GM18868 (cell line): ENCODE measurements around the gene LAMP2.

Experiments
- ATAC-seq: cut with Tn5 transposase; IDR thresholded peaks from one replicate; pipeline ENCODE4 v1.9.1; 2021; ENCODE audit warnings: mild to moderate bottlenecking, moderate library complexity; ENCODE audit not compliant: unreplicated experiment

Gene LAMP2

DNA sequence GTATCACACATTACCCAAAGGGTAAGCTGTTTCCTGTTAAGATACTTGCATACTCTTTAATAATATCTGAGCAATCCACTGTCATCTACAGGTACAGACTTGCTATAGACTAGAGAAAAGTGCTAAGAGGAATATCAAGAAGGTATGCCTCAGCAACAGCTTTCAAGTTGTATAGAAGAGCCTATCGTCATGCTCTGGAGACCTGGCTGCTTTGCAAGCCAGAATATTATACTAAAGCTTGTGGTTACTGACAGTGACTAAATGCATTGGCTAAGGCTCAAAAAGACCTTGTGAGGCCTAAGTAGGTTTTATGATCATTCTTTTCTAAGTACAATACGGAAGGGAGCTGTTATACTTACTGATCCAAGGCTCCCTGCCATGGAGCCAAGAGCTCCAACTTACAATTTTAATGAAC lies 11.3 kb downstream of the LAMP2 start:
- ATAC-seq: peak; percentile 97

DNA sequence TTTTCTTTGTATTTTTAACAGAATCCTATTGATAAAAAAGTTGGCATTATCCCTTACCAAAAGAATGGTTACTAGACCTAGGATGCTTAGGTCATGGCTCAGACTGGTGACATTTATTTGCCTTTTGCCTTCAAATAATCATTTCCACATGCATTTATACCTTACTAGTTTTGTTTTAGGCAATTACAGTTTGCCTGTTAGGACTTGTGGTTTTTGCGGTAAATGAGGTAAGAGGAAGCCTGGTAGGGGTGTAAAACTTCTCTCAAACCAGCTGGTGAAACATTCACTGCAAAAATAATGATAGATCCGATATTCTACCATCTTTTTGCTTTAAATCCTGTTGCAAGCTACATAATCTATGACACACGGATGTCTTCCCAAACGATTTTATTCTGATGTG lies 12.1 kb downstream of the LAMP2 start:
- ATAC-seq: no peak

DNA sequence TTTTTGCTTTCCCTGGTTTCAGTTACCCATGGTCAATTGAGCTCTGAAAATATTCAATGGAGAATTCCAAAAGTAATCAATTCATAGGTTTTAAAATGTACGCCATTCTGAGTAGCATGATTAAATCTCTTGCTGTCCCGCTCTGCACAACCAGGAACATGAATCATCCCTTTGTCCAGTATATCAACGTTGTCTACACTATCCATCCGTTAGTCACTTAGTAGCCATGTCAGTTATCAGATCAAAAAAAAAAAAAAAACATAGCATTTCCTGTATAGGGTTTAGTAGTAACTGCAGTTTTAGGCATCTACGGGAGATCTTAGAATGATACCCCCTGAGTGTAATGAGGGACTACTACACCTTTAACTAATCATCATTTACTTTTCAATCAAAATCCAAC lies 15.1 kb downstream of the LAMP2 start:
- ATAC-seq: no peak

DNA sequence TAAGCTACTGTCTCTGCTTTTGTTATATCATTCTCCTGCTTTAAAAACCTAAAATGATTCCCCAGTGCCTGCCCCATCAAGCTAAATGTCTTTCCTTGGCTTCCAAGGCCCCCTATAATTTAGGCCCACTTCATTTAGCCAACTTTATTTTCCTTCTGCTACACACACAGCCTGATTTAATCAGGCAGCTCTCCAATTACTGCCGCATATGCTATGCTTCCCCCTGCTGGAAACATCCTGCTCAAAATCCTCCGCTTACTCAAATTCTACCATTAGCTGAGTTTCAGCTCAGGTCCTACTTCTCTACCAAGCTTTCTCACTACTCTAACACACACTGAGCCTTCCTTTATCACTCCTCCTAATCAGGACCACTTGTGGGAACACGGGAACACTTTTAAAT lies 17.0 kb downstream of the LAMP2 start:
- ATAC-seq: peak; percentile 54

DNA sequence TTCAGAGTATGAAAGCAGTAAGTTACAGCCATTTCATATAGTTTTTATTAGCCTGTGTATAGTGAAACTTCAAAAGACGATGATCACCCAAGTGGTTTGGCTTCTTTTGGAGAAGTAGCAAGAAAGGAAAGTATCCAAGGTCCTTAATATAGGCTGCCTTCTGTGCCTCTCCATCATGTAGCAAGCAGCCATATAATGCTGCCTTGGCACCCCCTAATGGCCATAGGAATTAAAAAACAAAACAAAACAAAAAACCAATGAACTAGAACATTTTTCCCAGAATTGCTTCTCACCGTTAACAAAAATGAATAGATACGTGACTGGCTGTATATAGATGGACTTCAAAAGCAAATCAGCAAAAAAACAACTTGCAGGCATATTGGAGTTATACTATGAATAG lies 18.9 kb downstream of the LAMP2 start:
- ATAC-seq: no peak

DNA sequence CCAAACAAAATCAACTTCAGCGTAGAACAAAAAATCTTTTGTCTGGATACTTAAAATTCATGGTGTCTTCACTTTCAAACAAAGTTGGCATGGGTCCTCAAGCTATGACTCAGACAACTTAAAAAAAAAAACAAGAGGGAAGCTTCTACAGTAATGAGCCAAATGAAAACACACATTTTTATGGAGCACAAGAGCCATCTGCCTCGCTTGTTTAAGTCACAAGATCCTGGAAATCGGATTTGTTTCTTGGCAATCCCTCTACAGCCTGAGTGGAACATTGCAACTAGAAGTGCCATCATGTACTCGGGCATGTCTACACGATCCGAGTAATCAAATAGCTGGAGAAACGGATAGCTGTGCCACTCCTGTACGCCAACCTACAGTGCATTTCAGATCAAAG lies 22.6 kb downstream of the LAMP2 start:
- no peak for ATAC-seq

DNA sequence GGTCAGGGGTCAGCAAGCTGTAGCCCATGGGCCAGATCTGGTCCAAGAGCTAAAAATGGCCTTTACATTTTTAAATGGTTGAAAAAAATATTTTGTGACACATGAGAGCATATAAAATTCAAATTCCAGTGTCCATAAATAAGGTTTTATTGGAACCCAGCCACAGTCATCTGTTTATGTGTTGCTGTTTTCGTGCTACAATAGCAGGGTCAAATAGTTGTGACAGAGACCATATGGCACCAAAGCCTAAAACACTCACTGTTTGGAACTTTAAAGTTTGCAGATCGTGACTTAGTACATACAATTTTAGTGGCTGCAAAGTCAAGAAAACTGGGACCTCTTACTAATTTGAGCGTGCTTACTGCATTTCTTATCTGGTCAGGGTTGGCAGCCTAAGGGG lies 29.2 kb downstream of the LAMP2 start:
- ATAC-seq: no peak

DNA sequence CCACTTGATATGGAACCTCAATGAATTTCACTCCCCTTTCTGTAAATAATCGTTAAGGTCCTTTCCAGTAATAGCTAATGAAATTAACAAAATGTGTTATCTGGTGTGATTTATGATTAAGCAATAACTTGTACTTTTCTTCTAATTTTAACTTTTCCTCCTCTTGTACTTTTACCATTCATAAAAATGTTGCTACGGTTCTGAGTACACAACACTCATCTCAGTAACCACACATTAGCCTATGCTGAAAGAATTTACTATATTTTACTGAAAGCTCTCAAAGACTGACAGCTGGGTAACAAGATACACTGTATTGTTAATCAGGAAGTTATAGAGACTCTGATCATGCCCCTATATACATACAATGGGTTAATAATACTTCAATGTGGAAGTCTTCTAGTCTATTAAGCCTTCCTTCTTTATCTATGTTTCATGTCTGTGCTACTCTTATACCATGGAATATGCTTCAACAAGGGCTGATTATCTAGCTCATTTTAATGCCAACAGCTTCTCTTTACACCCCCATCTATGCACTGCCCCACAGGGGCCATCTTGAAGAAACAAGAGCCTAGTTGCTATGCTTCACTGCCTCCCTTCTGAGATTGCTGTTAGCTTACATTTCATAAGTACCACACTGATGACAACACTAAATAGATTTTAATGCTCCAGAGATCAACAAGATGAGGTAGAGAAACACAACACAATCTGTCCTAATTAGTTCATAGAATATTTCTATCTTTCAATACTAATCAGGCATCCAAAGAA lies 39.1 kb downstream of the LAMP2 start:
- peak; percentile 58 for ATAC-seq

DNA sequence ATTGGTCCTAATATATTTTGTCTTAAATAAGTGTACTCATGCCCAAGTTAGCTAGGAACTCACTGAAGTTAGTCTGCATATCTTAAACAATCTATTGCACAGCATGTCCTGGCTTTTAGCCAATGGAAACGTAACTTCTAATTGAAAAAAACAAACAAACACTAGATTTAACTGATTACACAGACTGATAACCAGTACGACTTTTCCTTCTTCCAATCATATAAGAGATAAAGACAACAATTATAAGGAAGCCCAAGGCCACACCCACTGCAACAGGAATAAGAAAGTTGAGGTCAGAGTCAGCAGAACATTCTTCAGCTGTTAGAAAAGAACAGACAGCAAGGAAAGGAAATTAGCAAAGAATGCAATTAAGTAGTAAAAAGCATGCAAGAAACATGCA lies 40.8 kb downstream of the LAMP2 start:
- no peak for ATAC-seq

DNA sequence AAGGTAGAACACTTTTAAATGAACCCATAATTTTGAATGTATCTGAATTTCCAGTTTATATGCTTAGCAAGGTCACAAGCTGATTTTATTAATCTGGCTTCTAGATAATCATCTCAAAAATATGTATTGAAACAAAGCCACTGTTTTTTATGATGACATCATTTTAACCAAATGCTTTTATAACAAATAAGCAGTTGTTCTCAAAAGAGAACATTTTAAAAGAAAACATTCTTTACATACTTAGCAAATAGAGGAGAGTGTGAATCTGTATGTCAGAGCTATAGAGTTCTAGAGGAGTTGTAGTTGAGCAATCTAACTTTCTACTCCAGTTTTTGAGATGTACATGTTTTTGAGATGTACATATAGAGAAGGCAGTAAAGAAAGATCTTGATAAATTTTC lies 42.5 kb downstream of the LAMP2 start:
- ATAC-seq: no peak

DNA sequence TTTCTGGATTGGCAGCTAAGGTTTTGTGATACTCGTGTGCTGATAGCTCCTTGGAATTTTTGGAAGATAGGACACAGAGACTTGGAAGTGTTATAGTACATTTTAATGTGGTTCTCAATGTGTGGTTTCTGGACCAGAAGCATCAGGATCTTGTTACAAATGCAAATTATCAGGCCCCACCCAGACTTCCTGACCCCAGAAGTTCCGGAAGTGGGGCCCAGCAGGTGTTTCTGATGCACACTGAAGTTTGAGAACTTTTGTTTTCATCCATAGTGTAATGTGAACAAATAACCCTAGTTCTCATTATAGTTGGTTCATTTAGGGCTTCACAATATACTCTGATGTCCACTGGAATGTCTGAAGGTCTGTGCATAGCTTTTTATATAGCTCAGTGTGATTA lies 49.6 kb downstream of the LAMP2 start:
- no peak for ATAC-seq

DNA sequence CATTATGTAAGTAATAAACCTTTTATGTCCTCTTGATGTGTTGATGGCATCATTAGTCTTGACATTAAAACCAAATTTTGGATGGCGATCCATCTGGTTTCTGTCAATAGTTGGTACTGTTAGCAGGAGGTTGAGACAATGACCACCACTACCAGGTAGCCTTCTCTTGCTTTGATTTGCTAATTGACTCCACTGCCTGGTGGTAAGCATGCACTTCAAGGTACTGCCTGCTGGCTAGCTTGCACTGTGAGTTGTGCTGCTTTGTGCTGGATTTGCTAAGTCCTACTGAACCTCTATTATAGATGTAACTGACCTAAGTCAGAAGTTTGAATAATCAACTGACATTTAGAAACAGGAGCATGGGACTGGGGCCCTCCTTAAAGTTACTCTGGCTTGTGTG lies 60.9 kb downstream of the LAMP2 start:
- ATAC-seq: no peak

DNA sequence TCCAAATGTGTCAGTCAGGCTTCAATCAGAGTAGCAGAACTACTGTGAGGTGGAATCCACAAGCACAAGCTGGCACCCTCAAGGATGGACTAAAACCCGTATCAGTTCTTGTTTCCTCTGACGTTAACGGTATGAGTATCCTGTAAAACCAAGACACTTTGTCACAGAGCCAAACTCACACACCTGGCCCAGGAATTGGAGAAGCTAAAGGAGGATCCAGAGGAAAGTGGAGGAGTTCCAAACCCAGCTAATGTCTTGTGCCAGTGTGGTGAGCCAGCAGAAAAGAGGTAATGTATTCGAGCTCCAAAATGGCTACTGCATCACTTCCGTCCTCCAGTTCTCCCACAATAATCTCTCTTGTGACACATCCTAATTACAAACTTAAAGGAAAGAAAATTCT lies 62.5 kb downstream of the LAMP2 start:
- no peak for ATAC-seq

DNA sequence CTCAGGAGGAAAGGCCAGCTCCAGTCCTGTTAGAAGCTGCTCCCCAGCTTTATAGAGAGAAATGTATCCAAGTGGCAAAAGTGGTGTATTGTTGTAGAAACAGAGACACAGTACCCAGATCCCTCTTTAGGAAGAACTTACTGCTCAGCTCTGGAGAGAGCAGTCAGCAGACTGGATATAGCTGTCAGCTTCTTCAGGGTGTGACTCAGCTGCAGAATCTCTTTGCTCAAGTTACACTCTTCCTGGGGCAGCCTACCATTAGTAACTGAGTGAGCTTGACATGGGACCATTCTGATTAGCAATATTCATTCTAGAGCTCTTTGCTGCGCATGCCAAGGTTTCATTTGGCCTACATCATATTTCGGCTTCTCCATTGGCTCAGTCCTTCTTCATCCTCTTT lies 66.7 kb downstream of the LAMP2 start:
- no peak for ATAC-seq

DNA sequence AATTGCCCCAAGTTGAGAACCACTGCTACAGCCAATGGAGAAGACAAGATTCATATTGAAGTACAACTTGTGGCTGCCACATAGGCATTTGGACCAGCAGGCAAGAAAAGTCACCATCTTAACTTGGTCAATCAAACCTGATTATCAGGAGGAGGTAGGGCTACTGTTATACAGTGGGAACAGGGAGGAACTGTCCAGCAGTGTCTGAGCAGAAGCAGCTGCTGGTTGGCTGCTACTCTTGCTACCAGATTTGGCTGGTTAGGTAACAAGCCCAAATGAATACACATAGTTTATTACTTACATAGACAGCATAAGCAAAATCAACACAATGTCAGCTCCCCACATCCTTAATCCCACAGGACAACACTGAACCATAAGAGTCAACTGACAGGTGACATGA lies 67.8 kb downstream of the LAMP2 start:
- ATAC-seq: no peak

DNA sequence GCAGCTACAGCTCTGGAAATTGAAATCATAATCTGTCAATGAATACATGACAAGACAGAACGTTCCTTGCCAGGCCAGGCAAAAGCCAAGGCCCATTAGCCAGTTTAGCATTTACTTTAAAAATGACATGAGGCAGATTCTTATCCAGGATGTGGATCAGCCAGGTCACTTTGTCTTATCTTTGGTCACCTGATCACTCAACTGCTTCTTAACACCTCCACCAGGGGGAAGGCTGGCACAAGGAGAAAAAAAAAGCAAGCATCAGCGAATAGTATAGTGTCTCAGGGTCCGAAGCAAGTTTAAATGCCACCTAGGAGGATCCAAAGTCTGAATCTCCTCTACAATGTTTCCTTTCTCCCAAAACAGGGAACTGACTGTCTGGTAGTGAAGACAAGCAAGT lies 88.4 kb downstream of the LAMP2 start:
- peak; percentile 53 for ATAC-seq

DNA sequence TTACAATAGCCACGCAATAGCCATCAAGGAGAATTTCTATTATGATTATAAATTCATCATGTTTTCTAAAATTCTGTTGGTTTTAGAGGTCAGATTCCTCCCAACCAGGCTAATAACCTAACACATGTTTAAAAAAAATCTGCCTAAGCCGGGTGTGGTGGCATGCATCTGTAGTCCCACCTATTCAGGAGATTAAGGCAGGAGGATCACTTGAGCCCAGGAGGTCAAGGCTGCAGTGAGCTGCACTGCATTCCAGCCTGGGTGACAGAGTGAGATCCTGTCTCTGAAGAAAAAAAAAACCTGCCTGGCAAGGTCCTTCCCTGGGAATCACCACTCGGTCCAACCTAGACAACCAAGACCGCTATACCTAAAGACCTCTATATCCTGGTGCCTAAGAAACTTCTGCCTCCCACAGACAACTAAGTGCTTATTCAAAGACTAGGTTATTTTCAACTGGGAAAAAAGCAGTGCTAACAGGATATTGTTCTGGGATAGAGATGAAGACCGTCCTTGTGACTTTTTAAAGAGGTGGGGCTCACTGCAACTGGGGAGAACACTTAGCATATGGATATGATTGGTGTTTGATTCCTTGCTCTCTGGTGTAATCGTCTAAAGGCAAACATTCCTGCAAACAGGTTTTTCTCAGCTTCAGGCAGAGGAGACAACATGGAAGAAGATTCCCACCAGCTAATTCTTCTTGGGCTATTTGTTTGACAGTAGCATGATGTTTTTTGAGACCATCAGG lies 89.0 kb downstream of the LAMP2 start:
- ATAC-seq: no peak

DNA sequence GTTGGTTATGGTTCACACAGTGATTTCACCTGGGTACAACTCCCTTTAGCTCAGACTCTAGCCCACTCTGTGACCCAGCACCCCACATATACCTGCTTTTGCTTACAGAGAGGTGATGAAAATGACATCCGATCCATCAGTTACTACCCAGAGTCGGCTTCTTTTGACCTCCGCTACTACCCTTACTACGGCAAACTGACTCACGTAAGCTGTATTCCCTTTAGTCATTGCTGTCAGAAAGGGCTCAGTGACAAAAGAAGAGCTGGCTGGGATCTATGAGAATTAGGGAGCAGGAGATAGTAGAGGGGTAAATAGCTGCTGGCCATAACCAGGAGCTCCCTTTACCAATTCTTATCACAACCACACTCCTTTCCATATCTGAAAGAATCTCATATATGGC lies 90.5 kb downstream of the LAMP2 start:
- no peak for ATAC-seq
